HepG2 (cell line): ENCODE measurements around the gene FZD8. TPM values are rescaled to one million over a fixed set of nuclear protein-coding genes. Genes with fewer than 3 reads are reported as not detected.

Experiments
- ATAC-seq: fragments of 200-7000 bp; cut with Tn5 transposase; 3 replicates; pipeline ENCODE4 v1.9.1; 2020; ENCODE audit warnings: mild to moderate bottlenecking, moderate library complexity
- BruUV-seq: library from RNA; stranded (reverse); fragments of 400-500 nt; replicated peaks from 2 replicates; lab custom pipeline; 2021; lab: Mats Ljungman, UMichigan
- CTCF ChIA-PET: fragments of 300-600 bp; formaldehyde crosslinking; extraction: SDS; loops from one replicate; lab custom pipeline; 2021; ENCODE audit warnings: low total read pairs, inconsistent platforms, low intra/inter-chr PET ratio; lab: Yijun Ruan, JAX
- POLR2A ChIA-PET: fragments of 350-600 bp; sonication (Branson Sonifier 250); formaldehyde crosslinking; loops from one replicate; lab custom pipeline; 2020; ENCODE audit warnings: antibody characterized with exemption, inconsistent platforms; lab: Yijun Ruan, JAX
- DNase-seq: peaks from one replicate; pipeline ENCODE4 v3.0.0-alpha.2; 2015; ENCODE audit warnings: low spot score
- FAIRE-seq: peaks from 3 replicates; lab custom pipeline; 2011; peaks lifted over from hg19 to GRCh38; lab: Jason Lieb, UNC
- H2AFZ ChIP-seq: one replicate; pipeline ENCODE4 v1.6.1; 2011; ENCODE audit warnings: low read length, inconsistent platforms
- H3K27ac ChIP-seq: fragments of 300-600 bp; 3 replicates; pipeline ENCODE4 v1.8.0; 2011; ENCODE audit warnings: mixed run types, mild to moderate bottlenecking, mixed read lengths, low read length, inconsistent platforms; ENCODE audit not compliant: insufficient read depth; ENCODE audit errors: extremely low read length
- H3K27me3 ChIP-seq, 2 experiments: fragments of 200-600 bp in 1 of 2; 2 replicates in 1 of 2; 3 replicates in 1 of 2; pipeline versions ENCODE4 v1.6.0 to v1.8.0; 2011; ENCODE audit warnings: low read length in 2 of 2, mild to moderate bottlenecking in 2 of 2, moderate library complexity in 2 of 2, inconsistent platforms in 1 of 2; ENCODE audit not compliant: insufficient read depth in 2 of 2, control insufficient read depth in 1 of 2
- H3K36me3 ChIP-seq, 2 experiments: fragments of 200-600 bp in 1 of 2; replicated peaks in 1 of 2; 2 replicates in 1 of 2; 3 replicates in 1 of 2; pipeline versions ENCODE4 v1.5.1 to v1.8.0; 2011; ENCODE audit warnings: low read length in 2 of 2, inconsistent platforms in 1 of 2; ENCODE audit not compliant: insufficient read depth in 2 of 2, control insufficient read depth in 1 of 2
- H3K4me1 ChIP-seq: 2 replicates; pipeline ENCODE4 v1.5.1; 2012; ENCODE audit warnings: low read length, inconsistent platforms; ENCODE audit not compliant: insufficient read depth
- H3K4me2 ChIP-seq: 2 replicates; pipeline ENCODE4 v1.6.0; 2011; ENCODE audit warnings: low read depth, low read length, inconsistent platforms
- H3K4me3 ChIP-seq, 3 experiments: fragments of 200-600 bp in 1 of 3; sonication (generic), shearing (Covaris generic) in 1 of 3; replicated peaks in 1 of 3; 2 replicates each; pipeline ENCODE4 v1.5.1; 2011 to 2016; ENCODE audit warnings: low read length in 3 of 3, inconsistent platforms in 2 of 3, low read depth in 2 of 3, mild to moderate bottlenecking in 2 of 3, control low read depth in 1 of 3, mixed read lengths in 1 of 3; ENCODE audit not compliant: insufficient read depth in 1 of 3
- H3K79me2 ChIP-seq: one replicate; pipeline ENCODE4 v1.6.1; 2011; ENCODE audit warnings: low read length, inconsistent platforms; ENCODE audit not compliant: insufficient read depth
- H3K9ac ChIP-seq: 2 replicates; pipeline ENCODE4 v1.6.0; 2011; ENCODE audit warnings: mild to moderate bottlenecking, low read depth, low read length, inconsistent platforms; ENCODE audit not compliant: insufficient read depth
- H3K9me3 ChIP-seq: 2 replicates; pipeline ENCODE4 v1.5.1; 2012; ENCODE audit warnings: mild to moderate bottlenecking, low read length
- H4K20me1 ChIP-seq: 2 replicates; pipeline ENCODE4 v1.6.0; 2011; ENCODE audit warnings: inconsistent platforms, mild to moderate bottlenecking, low read length, moderate library complexity; ENCODE audit not compliant: insufficient read depth
- CEBPB ChIP-seq: IDR thresholded peaks from 2 replicates; pipeline ENCODE4 v1.6.1; 2011; ENCODE audit warnings: low read depth, low read length, improper control_type of control experiment, borderline replicate concordance
- KLF12 ChIP-seq: sonication (generic); formaldehyde crosslinking; IDR thresholded peaks from 2 replicates; pipeline ENCODE4 v1.4.0; 2020; ENCODE audit warnings: missing genetic modification reagents, borderline replicate concordance
- NCOA5 ChIP-seq: sonication (generic); formaldehyde crosslinking; IDR thresholded peaks from 2 replicates; pipeline ENCODE4 v1.4.0; 2020; ENCODE audit warnings: missing genetic modification reagents
- STAG1 ChIP-seq: sonication (generic); formaldehyde crosslinking; IDR thresholded peaks from 2 replicates; pipeline ENCODE4 v1.4.0; 2020; ENCODE audit warnings: missing genetic modification reagents
- ZFAT ChIP-seq: sonication (generic); formaldehyde crosslinking; conservative IDR thresholded peaks from 2 replicates; pipeline ENCODE4 v1.8.1; 2023; ENCODE audit warnings: missing genetic modification reagents, inconsistent platforms
- ZNF598 ChIP-seq: sonication (generic); formaldehyde crosslinking; IDR thresholded peaks from 2 replicates; pipeline ENCODE4 v1.5.1; 2020; ENCODE audit warnings: mild to moderate bottlenecking, missing genetic modification reagents, borderline replicate concordance
- WGBS: methylation state at CpG from one replicate; pipeline ENCODE4 v1.1.6; 2017; ENCODE audit warnings: low lambda C conversion rate; 5-methylcytosine and 5-hydroxymethylcytosine counted together
- in situ Hi-C: cut with HindIII; loops from 2 replicates; pipeline ENCODE4 v1.10.0; 2017; ENCODE audit warnings: low pct_unique_long_range_greater_than_20kb; ENCODE audit not compliant: extremely low pct_ligation_motif_present
- intact Hi-C: fragments of 100-400 bp; cut with micrococcal nuclease; formaldehyde crosslinking; loops from one replicate; pipeline ENCODE4 v1.10.0; 2022; ENCODE audit not compliant: unreplicated experiment
- polyA plus RNA-seq, 8 experiments: library from polyadenylated mRNA; depleted of rRNA in 3 of 8; stranded (reverse) in 7 of 8; unstranded in 1 of 8; fragments of >200 nt; fragmentation: Illumina TruSeq in 4 of 8; extraction: Trizol in 4 of 8; gene quantifications; 2 replicates each; pipeline versions ENCODE4 v1.2.1 to v1.2.3, GENCODE V29; 2011 to 2016; ENCODE audit warnings: low read depth in 4 of 8, missing spikeins in 1 of 8, mixed read lengths in 1 of 8; ENCODE audit not compliant: insufficient read depth in 1 of 8
- total RNA-seq, 5 experiments: library from RNA; depleted of rRNA; stranded (reverse); fragments of >200 nt; fragmentation: Illumina TruSeq; extraction: Trizol; gene quantifications; 2 replicates each; pipeline ENCODE4 v1.2.3, GENCODE V29; 2016; ENCODE audit warnings: low read depth in 1 of 5
- TF ChIP-seq, protein P1 (sequence below): sonication (generic); formaldehyde crosslinking; IDR thresholded peaks from 2 replicates; pipeline ENCODE4 v1.4.0; 2020; ENCODE audit warnings: mild to moderate bottlenecking, missing genetic modification reagents

Gene FZD8
- total and polyA plus RNA-seq, 2 of the 13 experiments (the other 11 are each of a cell fraction or from before 2014, with no cell fraction given) = 0.05 to 0.07 TPM

DNA sequence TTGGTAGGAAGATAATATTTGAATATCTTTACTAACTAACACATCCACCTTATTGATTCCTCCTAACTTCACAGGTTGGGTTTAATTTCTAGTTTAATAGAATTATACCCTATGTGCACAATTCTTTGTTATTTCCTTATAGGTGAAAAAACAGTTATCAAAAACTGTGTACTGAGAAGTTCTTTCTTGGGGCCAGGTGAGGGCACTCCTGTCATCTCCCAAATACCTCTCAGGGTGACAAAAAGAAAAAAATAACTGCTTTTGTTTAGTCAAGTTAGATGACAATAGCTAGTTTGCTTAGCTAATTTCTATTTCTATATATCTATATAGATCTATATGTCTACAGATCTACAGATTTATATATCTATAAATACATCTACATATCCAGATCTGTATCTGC, 10.1 kb downstream of the FZD8 start:
- Histone ChIP-seq H3K27me3 (no peaks in the 10 kb centered on the region), H4K20me1 (no peaks in the 10 kb centered on the region), H3K36me3 (no peaks in the 10 kb centered on the region), H3K9ac (no peak overlapping the region), H3K79me2 (no peaks in the 10 kb centered on the region), H3K4me2 (no peak overlapping the region), H3K4me3 (no peak overlapping the region), H3K27ac (no peak overlapping the region), H3K4me1 (no peaks in the 10 kb centered on the region)
- CTCF ChIA-PET = no interaction called here
- intact Hi-C loops = loop anchor here (10.0 kb wide), 1 partner anchor 303 kb away; no protein-coding TSS in a partner anchor
- POLR2A ChIA-PET = no interaction called here
- no peak for FAIRE-seq
- no TSS peak for BruUV-seq
- in situ Hi-C loops = no loop called here
- 0 out of 2 replicates have a peak, but pooled peaks have one; percentile 3 for TF ChIP-seq STAG1 (CRISPR knock-in tag)
- TF ChIP-seq NCOA5 (CRISPR knock-in tag) = no peak
- TF ChIP-seq KLF12 (CRISPR knock-in tag) = no peak
- TF ChIP-seq ZFAT (CRISPR knock-in tag) = no peak
- TF ChIP-seq, all 625 proteins: peak for 1
- H2AFZ ChIP-seq = no peak overlapping the region
- DNase-seq (no peak), ATAC-seq (no peak)
- no peaks in the 10 kb centered on the region for H3K9me3 ChIP-seq

GRCh38 chr10:35631404-35631803, 10.7 kb downstream of the FZD8 start:
- ATAC-seq = no peak
- Histone ChIP-seq H3K4me3 (no peak overlapping the region), H3K9me3 (no peaks in the 10 kb centered on the region), H3K27me3 (no peaks in the 10 kb centered on the region), H4K20me1 (no peaks in the 10 kb centered on the region), H3K27ac (no peak overlapping the region), H3K4me2 (no peak overlapping the region), H3K36me3 (no peaks in the 10 kb centered on the region), H3K9ac (no peak overlapping the region), H3K4me1 (no peaks in the 10 kb centered on the region), H2AFZ (no peak overlapping the region), H3K79me2 (no peaks in the 10 kb centered on the region)
- BruUV-seq = no TSS peak
- 0% methylated on average over 1 of the region's 1 CpG for WGBS
- intact Hi-C loops (loop anchor here (10.0 kb wide), 1 partner anchor 303 kb away; no protein-coding TSS in a partner anchor), in situ Hi-C loops (no loop called here)
- TF ChIP-seq CEBPB (0 out of 2 replicates have a peak, but pooled peaks have one; percentile 48), ZNF598 (CRISPR knock-in tag) (no peak)
- TF ChIP-seq, protein P1, sequence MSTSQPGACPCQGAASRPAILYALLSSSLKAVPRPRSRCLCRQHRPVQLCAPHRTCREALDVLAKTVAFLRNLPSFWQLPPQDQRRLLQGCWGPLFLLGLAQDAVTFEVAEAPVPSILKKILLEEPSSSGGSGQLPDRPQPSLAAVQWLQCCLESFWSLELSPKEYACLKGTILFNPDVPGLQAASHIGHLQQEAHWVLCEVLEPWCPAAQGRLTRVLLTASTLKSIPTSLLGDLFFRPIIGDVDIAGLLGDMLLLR (CRISPR knock-in tag) = no peak
- POLR2A ChIA-PET = no interaction called here
- DNase-seq = no peak
- FAIRE-seq = no peak
- CTCF ChIA-PET = no interaction called here
